ENCODE measurements around the gene AEBP1.

DNA sequence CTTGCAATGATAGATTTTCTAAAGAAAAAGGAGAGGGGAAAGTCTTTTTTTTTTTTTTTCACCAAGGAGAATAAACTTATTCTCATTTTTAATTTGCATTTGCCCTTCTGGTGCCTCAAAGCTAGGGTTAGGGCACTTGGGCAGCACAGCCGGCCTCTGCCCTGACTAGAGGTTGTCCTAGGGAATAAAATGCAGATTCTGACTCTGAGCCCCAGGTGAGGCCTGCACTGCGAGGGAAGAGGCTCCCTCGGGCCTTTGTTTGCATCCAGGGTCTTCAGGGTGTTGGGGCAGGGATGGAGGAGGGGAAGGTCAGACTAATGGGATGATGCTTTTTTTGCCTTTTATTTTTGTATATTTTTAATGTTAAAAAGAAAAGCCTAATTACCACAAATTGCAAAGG, 29.1 kb downstream of the AEBP1 start:
- TF ChIP-seq CTCF (IDR thresholded peaks at IDR 0.05), result no peak
- no peak for TF ChIP-seq POLR2A (IDR thresholded peaks at IDR 0.05)
